GM12872 (cell line): ENCODE measurements around the gene PDRG1.

ENCODE experiments used
- TF ChIP-seq, protein P1 (sequence below): IDR thresholded peaks from 3 replicates; pipeline ENCODE4 v1.5.1; 2011; ENCODE audit warnings: low read depth, mild to moderate bottlenecking, low read length, moderate library complexity; ENCODE audit not compliant: insufficient read depth

The PDRG1 gene

DNA sequence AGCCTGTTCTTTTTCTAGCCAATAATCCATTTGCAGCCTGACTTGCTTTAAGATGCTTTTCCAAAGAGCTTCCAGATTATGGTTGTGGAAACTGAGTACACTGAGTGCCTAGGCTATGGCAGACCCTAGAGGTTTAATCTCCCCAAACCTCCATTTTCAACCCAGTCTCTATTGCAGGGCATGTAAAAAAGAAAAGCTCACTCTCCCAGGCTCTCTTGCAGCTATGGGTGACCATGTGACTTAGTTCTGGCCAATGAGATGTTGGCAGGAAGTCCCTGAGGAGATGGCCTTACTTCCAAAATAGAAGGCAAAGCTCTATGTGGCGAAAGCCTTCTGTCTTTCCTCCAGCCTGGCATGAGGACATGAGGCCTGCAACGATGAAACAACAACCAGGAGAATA is 3.8 kb downstream of the PDRG1 start:
- TF ChIP-seq, protein P1, sequence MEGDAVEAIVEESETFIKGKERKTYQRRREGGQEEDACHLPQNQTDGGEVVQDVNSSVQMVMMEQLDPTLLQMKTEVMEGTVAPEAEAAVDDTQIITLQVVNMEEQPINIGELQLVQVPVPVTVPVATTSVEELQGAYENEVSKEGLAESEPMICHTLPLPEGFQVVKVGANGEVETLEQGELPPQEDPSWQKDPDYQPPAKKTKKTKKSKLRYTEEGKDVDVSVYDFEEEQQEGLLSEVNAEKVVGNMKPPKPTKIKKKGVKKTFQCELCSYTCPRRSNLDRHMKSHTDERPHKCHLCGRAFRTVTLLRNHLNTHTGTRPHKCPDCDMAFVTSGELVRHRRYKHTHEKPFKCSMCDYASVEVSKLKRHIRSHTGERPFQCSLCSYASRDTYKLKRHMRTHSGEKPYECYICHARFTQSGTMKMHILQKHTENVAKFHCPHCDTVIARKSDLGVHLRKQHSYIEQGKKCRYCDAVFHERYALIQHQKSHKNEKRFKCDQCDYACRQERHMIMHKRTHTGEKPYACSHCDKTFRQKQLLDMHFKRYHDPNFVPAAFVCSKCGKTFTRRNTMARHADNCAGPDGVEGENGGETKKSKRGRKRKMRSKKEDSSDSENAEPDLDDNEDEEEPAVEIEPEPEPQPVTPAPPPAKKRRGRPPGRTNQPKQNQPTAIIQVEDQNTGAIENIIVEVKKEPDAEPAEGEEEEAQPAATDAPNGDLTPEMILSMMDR, result no peak

DNA sequence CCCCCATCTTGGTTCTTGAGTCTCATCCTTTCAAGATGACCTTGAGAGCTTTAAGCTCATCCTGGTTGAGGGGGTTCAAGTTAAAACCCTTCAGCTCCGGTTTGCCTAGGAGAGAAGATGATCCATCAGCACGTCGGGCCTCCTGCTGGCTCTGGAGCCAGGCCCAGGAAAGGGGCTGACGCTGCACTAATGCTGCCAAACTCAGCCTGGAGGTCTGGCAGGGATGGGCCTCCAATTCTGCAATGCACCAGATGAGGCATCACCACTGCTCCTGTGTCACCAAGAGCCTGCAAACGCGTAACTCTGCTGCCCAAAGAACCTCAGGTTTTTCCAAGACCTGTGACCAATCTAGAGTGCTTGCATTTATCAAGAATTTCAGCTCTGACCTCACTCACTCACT is 6.1 kb downstream of the PDRG1 start:
- TF ChIP-seq, protein P1, result no peak

DNA sequence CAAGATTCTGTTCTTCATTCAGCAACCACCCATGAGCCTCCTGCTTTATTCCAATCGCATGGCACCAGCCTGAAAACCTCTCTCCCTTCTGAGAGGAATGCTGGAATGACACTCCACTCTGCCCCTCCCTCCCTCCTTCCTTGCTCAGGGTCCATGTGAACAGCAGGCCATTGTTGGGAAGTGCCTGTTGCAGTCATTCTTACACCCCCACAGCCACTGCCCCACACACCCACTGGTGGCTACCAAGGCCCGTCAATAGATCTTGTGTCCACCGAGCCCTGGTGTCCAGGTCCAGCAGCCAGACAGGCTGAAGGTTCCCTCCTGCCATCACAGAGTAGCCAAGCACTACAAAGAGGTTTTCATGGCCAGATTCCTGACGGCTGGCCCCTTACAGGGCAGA is 6.5 kb downstream of the PDRG1 start:
- TF ChIP-seq, protein P1, result no peak

DNA sequence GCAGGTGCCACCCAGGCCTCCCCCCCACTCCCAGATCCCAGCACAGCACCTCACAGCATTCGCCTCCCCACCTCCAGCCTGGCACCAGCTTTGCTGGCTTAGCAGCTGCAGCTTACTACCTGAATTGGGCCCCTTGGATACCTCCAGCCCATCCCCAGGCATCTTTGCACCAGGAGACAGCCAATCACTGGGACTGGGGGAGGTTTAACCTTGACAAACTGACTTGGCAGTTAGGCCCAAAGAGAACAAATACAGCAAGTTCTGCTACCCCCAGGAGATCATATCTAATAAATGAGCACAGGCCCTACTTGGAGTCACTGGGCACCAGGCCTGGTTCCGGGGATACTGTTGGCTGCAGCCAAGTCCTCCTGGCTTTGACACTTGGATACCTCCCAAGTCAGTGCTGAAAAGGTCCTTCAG is 8.8 kb downstream of the PDRG1 start:
- TF ChIP-seq, protein P1, result no peak

DNA sequence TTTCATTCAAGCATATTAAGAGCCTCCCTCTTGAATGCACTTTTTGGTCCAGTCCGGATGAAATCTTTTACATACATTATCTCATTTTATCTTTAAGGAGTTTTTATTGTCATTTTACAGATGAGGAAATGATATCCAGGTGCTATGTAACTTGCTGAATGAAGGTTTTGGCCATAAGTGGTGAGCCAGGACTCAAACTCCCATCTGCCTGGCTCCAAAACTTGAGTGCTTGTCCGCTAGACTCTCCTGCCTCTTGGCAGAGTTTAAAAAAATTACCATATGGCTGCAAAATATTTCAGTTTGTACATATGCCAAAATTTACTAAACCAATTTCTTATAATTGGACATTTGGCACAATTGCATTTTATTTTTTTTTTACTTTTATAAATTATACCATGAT is 12.2 kb downstream of the PDRG1 start:
- TF ChIP-seq, protein P1, result no peak

DNA sequence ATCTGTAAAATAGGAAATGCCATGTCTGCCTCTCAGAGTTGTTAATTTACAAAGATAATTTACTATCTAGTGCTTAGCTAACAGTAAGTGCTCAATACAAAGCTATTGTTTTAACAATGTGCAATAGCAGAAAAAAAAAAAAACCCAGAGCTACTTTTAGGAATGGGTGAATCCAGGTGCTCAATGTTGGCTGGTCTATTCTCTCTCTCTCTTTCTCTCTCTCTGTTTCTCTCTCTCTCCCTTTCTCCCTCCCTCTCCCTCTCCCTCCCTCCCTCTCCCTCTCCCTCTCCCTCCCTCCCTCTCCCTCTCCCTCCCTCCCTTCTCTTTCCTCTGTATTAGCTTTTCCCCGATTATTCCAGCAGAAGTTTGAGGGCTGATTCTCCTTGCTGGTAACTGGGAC is 14.0 kb downstream of the PDRG1 start:
- TF ChIP-seq, protein P1, result no peak

DNA sequence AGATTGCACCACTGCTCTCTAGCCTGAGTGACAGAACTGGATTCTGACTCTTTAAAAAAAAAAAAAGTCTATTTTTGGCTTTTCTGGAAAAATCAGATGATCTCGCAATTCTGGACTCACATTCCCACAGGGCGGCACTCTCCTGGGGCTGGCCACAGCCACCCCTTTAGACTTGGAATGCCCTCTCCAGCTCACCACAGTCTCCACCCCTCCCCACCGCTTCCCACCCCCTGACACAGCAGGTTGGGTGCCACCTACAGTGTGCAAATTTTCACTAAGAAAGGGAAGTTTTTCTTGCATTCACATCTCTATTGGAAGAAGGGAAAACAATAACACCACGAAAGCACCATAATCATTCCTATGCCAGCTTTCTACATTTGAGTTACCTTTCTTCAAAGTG is 15.4 kb downstream of the PDRG1 start:
- TF ChIP-seq, protein P1, result no peak
